H1 (cell line): Measurements from ENCODE around the gene MADD.

Experiments used
- CTCF ChIP-seq, 3 experiments: IDR thresholded peaks; 1 replicate in 2 of 3; 2 replicates in 1 of 3; pipeline versions ENCODE4 v1.5.1 to v1.6.1; 2011; ENCODE audit warnings: low read length in 3 of 3, mild to moderate bottlenecking in 3 of 3, inconsistent platforms in 2 of 3, low read depth in 1 of 3, moderate library complexity in 1 of 3; ENCODE audit not compliant: insufficient read depth in 1 of 3; ENCODE audit errors: control extremely low read depth in 1 of 3
- GABPA ChIP-seq: IDR thresholded peaks from 2 replicates; pipeline ENCODE4 v1.6.1; 2011; ENCODE audit warnings: mild to moderate bottlenecking, low read length, moderate library complexity, borderline replicate concordance; ENCODE audit not compliant: insufficient read depth
- MAX ChIP-seq: IDR thresholded peaks from 2 replicates; pipeline ENCODE4 v1.6.1; 2012; ENCODE audit warnings: inconsistent platforms
- POLR2AphosphoS5 ChIP-seq: IDR thresholded peaks from 2 replicates; pipeline ENCODE4 v1.6.1; 2011; ENCODE audit warnings: low read depth, low read length

GRCh38 chr11:47271961-47272661, 2.2 kb downstream of the MADD start:
- TF ChIP-seq CTCF (IDR thresholded peaks at IDR 0.05; ENCODE audit: control extremely low read depth in 1 of 3, insufficient read depth in 1 of 3, low read depth in 1 of 3, low read length in 3 of 3) = no peak
- TF ChIP-seq GABPA = no peak
- TF ChIP-seq POLR2AphosphoS5 = no peak
- TF ChIP-seq MAX = no peak
